CD8-positive, alpha-beta memory T cell (primary cell): Measurements from ENCODE around the gene HIGD1B. TPM values are rescaled to one million over a fixed set of nuclear protein-coding genes. Genes with fewer than 3 reads are reported as not detected.

Source experiments
- CTCF ChIA-PET: fragments of 350-600 bp; sonication (Branson Sonifier 250); formaldehyde crosslinking; loops from one replicate; lab custom pipeline; 2021; ENCODE audit warnings: antibody characterized with exemption; lab: Charles Lee
- POLR2A ChIA-PET: fragments of 350-600 bp; sonication (Branson Sonifier 250); formaldehyde crosslinking; loops from one replicate; lab custom pipeline; 2021; ENCODE audit warnings: antibody characterized with exemption; lab: Charles Lee
- DNase-seq, 5 donors: peaks; one replicate each; pipeline versions ENCODE4 v3.0.0 to v3.0.0-alpha.2; 2020 to 2022; ENCODE audit warnings: mixed read lengths in 1 of 5
- H3K27ac ChIP-seq: one replicate; pipeline ENCODE4 v1.7.0; 2013; ENCODE audit warnings: low read depth, mild to moderate bottlenecking, low read length, moderate library complexity
- H3K27me3 ChIP-seq: 2 replicates; pipeline ENCODE4 v1.7.0; 2013; ENCODE audit warnings: low read length, mild to moderate bottlenecking; ENCODE audit not compliant: insufficient read depth, poor library complexity, severe bottlenecking
- H3K36me3 ChIP-seq: 2 replicates; pipeline ENCODE4 v1.7.0; 2013; ENCODE audit warnings: mild to moderate bottlenecking, low read length, moderate library complexity; ENCODE audit not compliant: insufficient read depth
- H3K4me1 ChIP-seq: 2 replicates; pipeline ENCODE4 v1.7.0; 2013; ENCODE audit warnings: mild to moderate bottlenecking, low read length, moderate library complexity; ENCODE audit not compliant: insufficient read depth
- H3K4me3 ChIP-seq: 2 replicates; pipeline ENCODE4 v1.7.0; 2013; ENCODE audit warnings: mild to moderate bottlenecking, low read length
- H3K9me3 ChIP-seq: 2 replicates; pipeline ENCODE4 v1.7.0; 2013; ENCODE audit warnings: mild to moderate bottlenecking, low read length
- H3K27ac Mint-ChIP-seq, 8 donors: one replicate each; pipeline ENCODE4 v1.8.0; 2020 to 2021; ENCODE audit warnings: mixed read lengths in 8 of 8, mild to moderate bottlenecking in 6 of 8, inconsistent platforms in 3 of 8, moderate library complexity in 3 of 8
- H3K27me3 Mint-ChIP-seq, 2 donors: one replicate each; pipeline ENCODE4 v1.8.0; 2020 to 2021; ENCODE audit warnings: mixed read lengths in 2 of 2, mild to moderate bottlenecking in 1 of 2, moderate library complexity in 1 of 2
- H3K36me3 Mint-ChIP-seq, 3 donors: one replicate each; pipeline ENCODE4 v1.8.0; 2020 to 2021; ENCODE audit warnings: mixed read lengths in 3 of 3, inconsistent platforms in 1 of 3, mild to moderate bottlenecking in 1 of 3
- H3K4me1 Mint-ChIP-seq, 3 donors: one replicate each; pipeline ENCODE4 v1.8.0; 2020 to 2021; ENCODE audit warnings: mixed read lengths in 3 of 3, inconsistent platforms in 1 of 3, mild to moderate bottlenecking in 1 of 3
- H3K4me3 Mint-ChIP-seq, 7 donors: one replicate each; pipeline ENCODE4 v1.8.0; 2020 to 2021; ENCODE audit warnings: mixed read lengths in 7 of 7, mild to moderate bottlenecking in 6 of 7, moderate library complexity in 4 of 7, inconsistent platforms in 2 of 7
- H3K9me3 Mint-ChIP-seq, 5 donors: one replicate each; pipeline ENCODE4 v1.8.0; 2020 to 2022; ENCODE audit warnings: mixed read lengths in 5 of 5, mild to moderate bottlenecking in 3 of 5, moderate library complexity in 2 of 5, inconsistent platforms in 1 of 5
- polyA plus RNA-seq: library from polyadenylated mRNA; unstranded; fragments of 300-500 nt; fragmentation: Illumina TruSeq; gene quantifications from one replicate; pipeline ENCODE4 v1.2.3, GENCODE V29; 2021
- total RNA-seq, 2 experiments: library from RNA; stranded (reverse); gene quantifications; one replicate each; pipeline ENCODE4 v1.2.3, GENCODE V29; 2021

HIGD1B gene
- total and polyA plus RNA-seq, 3 experiments from 2014 or later = 0.56 TPM; not detected in 2

GRCh38 chr17:44842748-44843147 is 4.9 kb upstream of the HIGD1B start:
- CTCF ChIA-PET = no interaction called here
- no peaks in the 10 kb centered on the region for H3K9me3 Mint-ChIP-seq

GRCh38 chr17:44844390-44844830 is 3.3 kb upstream of the HIGD1B start:
- H3K9me3 Mint-ChIP-seq = no peaks in the 10 kb centered on the region
- no peaks in the 10 kb centered on the region for H3K36me3 Mint-ChIP-seq
- H3K27ac Mint-ChIP-seq = no peak overlapping the region
- no peaks in the 10 kb centered on the region for H3K9me3 ChIP-seq
- no peak for DNase-seq
- ChIA-PET CTCF (no interaction called here), POLR2A (no interaction called here)
- H3K4me1 ChIP-seq = no peaks in the 10 kb centered on the region
- H3K4me3 ChIP-seq = no peak overlapping the region
- H3K27ac ChIP-seq = no peak overlapping the region
- H3K4me3 Mint-ChIP-seq = no peak overlapping the region
- no peaks in the 10 kb centered on the region for H3K27me3 ChIP-seq
- H3K27me3 Mint-ChIP-seq = peaks cover 0 to 1% of the 10 kb centered on the region in 2 donors
- H3K36me3 ChIP-seq = no peaks in the 10 kb centered on the region
- no peaks in the 10 kb centered on the region for H3K4me1 Mint-ChIP-seq

More at GRCh38 chr17:44842748-44843147, 4.9 kb upstream of the HIGD1B start:
- no peak overlapping the region for H3K4me3 Mint-ChIP-seq
- Histone ChIP-seq H3K9me3 (no peaks in the 10 kb centered on the region), H3K4me1 (no peaks in the 10 kb centered on the region), H3K4me3 (no peak overlapping the region), H3K27ac (no peak overlapping the region), H3K27me3 (no peaks in the 10 kb centered on the region), H3K36me3 (no peaks in the 10 kb centered on the region)
- no peak for DNase-seq
- POLR2A ChIA-PET = no interaction called here
- peaks cover 0 to 1% of the 10 kb centered on the region in 2 donors for H3K27me3 Mint-ChIP-seq
- H3K27ac Mint-ChIP-seq = peak overlapping the region in 1 of 8 donors; percentile 39
- H3K36me3 Mint-ChIP-seq = no peaks in the 10 kb centered on the region
- H3K4me1 Mint-ChIP-seq = no peaks in the 10 kb centered on the region

- Mint-ChIP-seq H3K4me3 (no peak overlapping the region), H3K36me3 (peaks cover 0 to 15% (median 7%) of the 10 kb centered on the region in 3 donors), H3K27ac (peak overlapping the region in 1 of 8 donors; percentile 11), H3K9me3 (no peaks in the 10 kb centered on the region), H3K4me1 (no peaks in the 10 kb centered on the region), H3K27me3 (peaks cover 0 to 1% of the 10 kb centered on the region in 2 donors)
- Histone ChIP-seq H3K9me3 (no peaks in the 10 kb centered on the region), H3K4me3 (no peak overlapping the region), H3K27ac (no peak overlapping the region), H3K27me3 (no peaks in the 10 kb centered on the region), H3K4me1 (no peaks in the 10 kb centered on the region), H3K36me3 (peaks cover 3% of the 10 kb centered on the region)
- DNase-seq = no peak
- ChIA-PET CTCF (interaction anchor here (0.7 kb wide), 1 partner anchor 72 kb away, joined by 3 read pairs; no protein-coding TSS in a partner anchor), POLR2A (no interaction called here)
Observed at GRCh38 chr17:44846206-44846605, 1.5 kb upstream of the HIGD1B start.

- no peak overlapping the region for H3K4me3 ChIP-seq
- H3K9me3 ChIP-seq = no peaks in the 10 kb centered on the region
- CTCF ChIA-PET = no interaction called here
- DNase-seq = no peak
- peaks cover 0 to 34% (median 14%) of the 10 kb centered on the region in 3 donors for H3K36me3 Mint-ChIP-seq
- no peaks in the 10 kb centered on the region for H3K27me3 ChIP-seq
- H3K27me3 Mint-ChIP-seq = no peaks in the 10 kb centered on the region
- H3K4me1 ChIP-seq = no peaks in the 10 kb centered on the region
- no peaks in the 10 kb centered on the region for H3K4me1 Mint-ChIP-seq
- no peaks in the 10 kb centered on the region for H3K9me3 Mint-ChIP-seq
- H3K27ac Mint-ChIP-seq = peak overlapping the region in 3 of 8 donors; percentile 34 to 89 (median 38)
- H3K27ac ChIP-seq = no peak overlapping the region
- POLR2A ChIA-PET = no interaction called here
- H3K4me3 Mint-ChIP-seq = no peak overlapping the region
- peaks cover 17% of the 10 kb centered on the region for H3K36me3 ChIP-seq
Observed at GRCh38 chr17:44848257-44848795, 643 bp downstream of the HIGD1B start.

- Histone ChIP-seq H3K4me3 (no peak overlapping the region), H3K9me3 (no peaks in the 10 kb centered on the region), H3K4me1 (no peaks in the 10 kb centered on the region), H3K36me3 (peaks cover 24% of the 10 kb centered on the region), H3K27ac (no peak overlapping the region), H3K27me3 (no peaks in the 10 kb centered on the region)
- POLR2A ChIA-PET = no interaction called here
- H3K4me3 Mint-ChIP-seq = no peak overlapping the region
- CTCF ChIA-PET = no interaction called here
- DNase-seq = no peak
- no peaks in the 10 kb centered on the region for H3K27me3 Mint-ChIP-seq
- H3K4me1 Mint-ChIP-seq = no peaks in the 10 kb centered on the region
- H3K36me3 Mint-ChIP-seq = peaks cover 0 to 41% (median 17%) of the 10 kb centered on the region in 3 donors
- H3K9me3 Mint-ChIP-seq = no peaks in the 10 kb centered on the region
- peak overlapping the region in 1 of 8 donors; percentile 48 for H3K27ac Mint-ChIP-seq
Observed at GRCh38 chr17:44848961-44849489, 1.3 kb downstream of the HIGD1B start.

DNA sequence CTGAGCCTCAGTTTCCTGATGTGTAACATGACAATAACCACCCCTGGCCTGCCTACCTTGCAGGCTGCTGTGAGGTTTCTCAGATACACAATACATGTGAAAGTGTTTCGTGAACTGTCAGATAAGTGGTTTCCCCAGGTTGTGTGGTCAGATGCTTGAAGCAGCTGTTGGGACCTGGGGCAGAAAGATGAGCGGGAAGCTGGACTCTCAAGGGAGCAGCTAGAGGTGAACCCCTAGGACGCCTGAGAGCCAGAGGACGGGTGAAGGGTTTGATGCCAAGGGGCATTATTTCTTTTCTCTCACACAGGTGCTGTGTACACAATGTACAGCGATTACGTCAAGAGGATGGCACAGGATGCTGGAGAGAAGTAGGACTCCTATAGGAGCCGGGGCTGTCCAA is 2.3 kb downstream of the HIGD1B start:
- H3K9me3 Mint-ChIP-seq = no peaks in the 10 kb centered on the region
- no peak overlapping the region for H3K4me3 Mint-ChIP-seq
- H3K36me3 Mint-ChIP-seq = peaks cover 0 to 51% (median 26%) of the 10 kb centered on the region in 3 donors
- DNase-seq = no peak
- H3K27ac Mint-ChIP-seq = peak overlapping the region in 4 of 8 donors; percentile 5 to 47 (median 20)
- Histone ChIP-seq H3K4me1 (no peaks in the 10 kb centered on the region), H3K36me3 (peaks cover 33% of the 10 kb centered on the region), H3K9me3 (no peaks in the 10 kb centered on the region), H3K27ac (no peak overlapping the region), H3K27me3 (no peaks in the 10 kb centered on the region), H3K4me3 (no peak overlapping the region)
- H3K27me3 Mint-ChIP-seq = no peaks in the 10 kb centered on the region
- CTCF ChIA-PET = no interaction called here
- H3K4me1 Mint-ChIP-seq = no peaks in the 10 kb centered on the region
- POLR2A ChIA-PET = no interaction called here

GRCh38 chr17:44850612-44851011 is 2.9 kb downstream of the HIGD1B start:
- peak overlapping the region in 2 of 8 donors; percentile 19 to 29 for H3K27ac Mint-ChIP-seq
- H3K27ac ChIP-seq = no peak overlapping the region
- no peaks in the 10 kb centered on the region for H3K27me3 ChIP-seq
- POLR2A ChIA-PET = no interaction called here
- no peaks in the 10 kb centered on the region for H3K4me1 ChIP-seq
- H3K4me3 Mint-ChIP-seq = no peak overlapping the region
- H3K36me3 Mint-ChIP-seq = peaks cover 0 to 57% (median 26%) of the 10 kb centered on the region in 3 donors
- H3K4me1 Mint-ChIP-seq = no peaks in the 10 kb centered on the region
- H3K9me3 ChIP-seq = no peaks in the 10 kb centered on the region
- H3K27me3 Mint-ChIP-seq = no peaks in the 10 kb centered on the region
- no peak overlapping the region for H3K4me3 ChIP-seq
- CTCF ChIA-PET = interaction anchor here (0.8 kb wide), 1 partner anchor 79 kb away, joined by 3 read pairs; no protein-coding TSS in a partner anchor
- peaks cover 36% of the 10 kb centered on the region for H3K36me3 ChIP-seq
- no peak for DNase-seq
- H3K9me3 Mint-ChIP-seq = no peaks in the 10 kb centered on the region

DNA sequence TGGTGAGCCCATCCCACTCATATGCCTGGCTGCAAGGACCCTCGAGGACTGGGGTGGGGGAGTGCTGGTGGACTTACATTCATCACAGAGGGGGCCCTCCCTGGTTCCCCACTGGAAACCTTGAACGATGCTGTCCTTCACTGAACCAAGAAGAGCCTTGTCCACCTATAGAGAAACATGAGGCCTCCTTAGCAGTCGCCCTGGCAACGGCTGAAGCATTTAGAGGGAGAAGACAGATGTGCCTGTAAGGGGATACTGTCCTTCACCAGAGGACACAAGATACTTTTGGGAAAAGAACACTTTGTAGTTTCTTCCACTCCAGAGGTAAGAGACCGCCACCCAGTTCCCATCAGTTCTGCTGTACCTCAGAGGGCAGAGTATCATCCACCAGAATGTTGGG is 6.5 kb downstream of the HIGD1B start:
- Histone ChIP-seq H3K27ac (no peak overlapping the region), H3K4me3 (no peak overlapping the region), H3K4me1 (no peaks in the 10 kb centered on the region), H3K36me3 (peaks cover 65% of the 10 kb centered on the region), H3K27me3 (no peaks in the 10 kb centered on the region), H3K9me3 (no peaks in the 10 kb centered on the region)
- POLR2A ChIA-PET = no interaction called here
- CTCF ChIA-PET = interaction anchor here (0.5 to 1.3 kb wide), 3 partner anchors 10 to 343 kb away, joined by 3 to 6 read pairs (median 4); no protein-coding TSS in a partner anchor
- Mint-ChIP-seq H3K4me1 (no peaks in the 10 kb centered on the region), H3K36me3 (peaks cover 0 to 88% (median 35%) of the 10 kb centered on the region in 3 donors), H3K27me3 (no peaks in the 10 kb centered on the region), H3K9me3 (no peaks in the 10 kb centered on the region), H3K4me3 (peak overlapping the region in 1 of 7 donors; percentile 23), H3K27ac (no peak overlapping the region)
- DNase-seq = no peak
